ENCODE results near the gene RIC8B.

Gene RIC8B

GRCh38 chr12:106845902-106846301, 71.4 kb downstream of the RIC8B start:
- Histone ChIP-seq H3K27me3 (ENCODE audit: control insufficient read depth in 1 of 2, insufficient read depth in 2 of 2, low read length in 2 of 2) (no peaks in the 10 kb centered on the region), H3K9ac (ENCODE audit: low read length in 2 of 2) (no peak overlapping the region), H3K36me3 (ENCODE audit: control insufficient read depth in 2 of 2, insufficient read depth in 2 of 2, low read length in 2 of 2) (peaks cover 3 to 17% of the 10 kb centered on the region in 2 donors), H3K27ac (ENCODE audit: low read length) (no peak overlapping the region), H3K4me1 (ENCODE audit: control insufficient read depth, insufficient read depth, low read length) (peaks cover 2% of the 10 kb centered on the region), H3K9me3 (ENCODE audit: control insufficient read depth in 2 of 2, low read length in 2 of 2) (no peaks in the 10 kb centered on the region), H3K4me3 (ENCODE audit: low read length in 2 of 2) (no peak overlapping the region)

- H3K27ac ChIP-seq (ENCODE audit: low read length), result no peak overlapping the region
- H3K4me1 ChIP-seq (ENCODE audit: control insufficient read depth, insufficient read depth, low read length), result no peaks in the 10 kb centered on the region
- no peak overlapping the region for H3K9ac ChIP-seq (ENCODE audit: low read length in 2 of 2)
- H3K27me3 ChIP-seq (ENCODE audit: control insufficient read depth in 1 of 2, insufficient read depth in 2 of 2, low read length in 2 of 2), result no peaks in the 10 kb centered on the region
- peaks cover 3 to 17% of the 10 kb centered on the region in 2 donors for H3K36me3 ChIP-seq (ENCODE audit: control insufficient read depth in 2 of 2, insufficient read depth in 2 of 2, low read length in 2 of 2)
- H3K9me3 ChIP-seq (ENCODE audit: control insufficient read depth in 2 of 2, low read length in 2 of 2), result no peaks in the 10 kb centered on the region
- no peak overlapping the region for H3K4me3 ChIP-seq (ENCODE audit: low read length in 2 of 2)
Measured at GRCh38 chr12:106847861-106848260, 73.4 kb downstream of the RIC8B start.

- Histone ChIP-seq H3K27ac (ENCODE audit: low read length) (no peak overlapping the region), H3K9ac (ENCODE audit: low read length in 2 of 2) (no peak overlapping the region), H3K36me3 (ENCODE audit: control insufficient read depth in 2 of 2, insufficient read depth in 2 of 2, low read length in 2 of 2) (peaks cover 0 to under 1% of the 10 kb centered on the region in 2 donors), H3K4me1 (ENCODE audit: control insufficient read depth, insufficient read depth, low read length) (no peaks in the 10 kb centered on the region), H3K9me3 (ENCODE audit: control insufficient read depth in 2 of 2, low read length in 2 of 2) (no peaks in the 10 kb centered on the region), H3K27me3 (ENCODE audit: control insufficient read depth in 1 of 2, insufficient read depth in 2 of 2, low read length in 2 of 2) (no peaks in the 10 kb centered on the region), H3K4me3 (ENCODE audit: low read length in 2 of 2) (no peak overlapping the region)
Measured at GRCh38 chr12:106851306-106851705, 76.8 kb downstream of the RIC8B start.

- Histone ChIP-seq H3K27me3 (ENCODE audit: control insufficient read depth in 1 of 2, insufficient read depth in 2 of 2, low read length in 2 of 2) (no peaks in the 10 kb centered on the region), H3K27ac (ENCODE audit: low read length) (no peak overlapping the region), H3K4me3 (ENCODE audit: low read length in 2 of 2) (no peak overlapping the region), H3K9me3 (ENCODE audit: control insufficient read depth in 2 of 2, low read length in 2 of 2) (no peaks in the 10 kb centered on the region), H3K9ac (ENCODE audit: low read length in 2 of 2) (no peak overlapping the region), H3K4me1 (ENCODE audit: control insufficient read depth, insufficient read depth, low read length) (no peaks in the 10 kb centered on the region), H3K36me3 (ENCODE audit: control insufficient read depth in 2 of 2, insufficient read depth in 2 of 2, low read length in 2 of 2) (no peaks in the 10 kb centered on the region)
Measured at GRCh38 chr12:106854723-106855122, 80.2 kb downstream of the RIC8B start.

GRCh38 chr12:106855221-106855758, 80.8 kb downstream of the RIC8B start:
- H3K9ac ChIP-seq (ENCODE audit: low read length in 2 of 2), result no peak overlapping the region
- H3K4me1 ChIP-seq (ENCODE audit: control insufficient read depth, insufficient read depth, low read length), result no peaks in the 10 kb centered on the region
- no peak overlapping the region for H3K27ac ChIP-seq (ENCODE audit: low read length)
- H3K27me3 ChIP-seq (ENCODE audit: control insufficient read depth in 1 of 2, insufficient read depth in 2 of 2, low read length in 2 of 2), result no peaks in the 10 kb centered on the region
- no peak overlapping the region for H3K4me3 ChIP-seq (ENCODE audit: low read length in 2 of 2)
- peaks cover 0 to 1% of the 10 kb centered on the region in 2 donors for H3K36me3 ChIP-seq (ENCODE audit: control insufficient read depth in 2 of 2, insufficient read depth in 2 of 2, low read length in 2 of 2)
- H3K9me3 ChIP-seq (ENCODE audit: control insufficient read depth in 2 of 2, low read length in 2 of 2), result no peaks in the 10 kb centered on the region

GRCh38 chr12:106861984-106862916, 87.8 kb downstream of the RIC8B start:
- H3K4me3 ChIP-seq (ENCODE audit: low read length in 2 of 2), result no peak overlapping the region
- H3K27ac ChIP-seq (ENCODE audit: low read length), result no peak overlapping the region
- no peaks in the 10 kb centered on the region for H3K4me1 ChIP-seq (ENCODE audit: control insufficient read depth, insufficient read depth, low read length)
- H3K27me3 ChIP-seq (ENCODE audit: control insufficient read depth in 1 of 2, insufficient read depth in 2 of 2, low read length in 2 of 2), result no peaks in the 10 kb centered on the region
- H3K9ac ChIP-seq (ENCODE audit: low read length in 2 of 2), result no peak overlapping the region
- H3K9me3 ChIP-seq (ENCODE audit: control insufficient read depth in 2 of 2, low read length in 2 of 2), result no peaks in the 10 kb centered on the region
- H3K36me3 ChIP-seq (ENCODE audit: control insufficient read depth in 2 of 2, insufficient read depth in 2 of 2, low read length in 2 of 2), result peaks cover 0 to 2% of the 10 kb centered on the region in 2 donors

GRCh38 chr12:106863189-106863588, 88.7 kb downstream of the RIC8B start:
- no peaks in the 10 kb centered on the region for H3K4me1 ChIP-seq (ENCODE audit: control insufficient read depth, insufficient read depth, low read length)
- H3K27ac ChIP-seq (ENCODE audit: low read length), result no peak overlapping the region
- H3K27me3 ChIP-seq (ENCODE audit: control insufficient read depth in 1 of 2, insufficient read depth in 2 of 2, low read length in 2 of 2), result no peaks in the 10 kb centered on the region
- no peaks in the 10 kb centered on the region for H3K9me3 ChIP-seq (ENCODE audit: control insufficient read depth in 2 of 2, low read length in 2 of 2)
- peaks cover 0 to 2% of the 10 kb centered on the region in 2 donors for H3K36me3 ChIP-seq (ENCODE audit: control insufficient read depth in 2 of 2, insufficient read depth in 2 of 2, low read length in 2 of 2)
- no peak overlapping the region for H3K4me3 ChIP-seq (ENCODE audit: low read length in 2 of 2)
- no peak overlapping the region for H3K9ac ChIP-seq (ENCODE audit: low read length in 2 of 2)

- no peaks in the 10 kb centered on the region for H3K4me1 ChIP-seq (ENCODE audit: control insufficient read depth, insufficient read depth, low read length)
- no peak overlapping the region for H3K9ac ChIP-seq (ENCODE audit: low read length in 2 of 2)
- H3K36me3 ChIP-seq (ENCODE audit: control insufficient read depth in 2 of 2, insufficient read depth in 2 of 2, low read length in 2 of 2), result no peaks in the 10 kb centered on the region
- no peaks in the 10 kb centered on the region for H3K9me3 ChIP-seq (ENCODE audit: control insufficient read depth in 2 of 2, low read length in 2 of 2)
- no peak overlapping the region for H3K4me3 ChIP-seq (ENCODE audit: low read length in 2 of 2)
- H3K27ac ChIP-seq (ENCODE audit: low read length), result no peak overlapping the region
- H3K27me3 ChIP-seq (ENCODE audit: control insufficient read depth in 1 of 2, insufficient read depth in 2 of 2, low read length in 2 of 2), result no peaks in the 10 kb centered on the region
Measured at GRCh38 chr12:106865683-106866082, 91.2 kb downstream of the RIC8B start.

- H3K36me3 ChIP-seq (ENCODE audit: control insufficient read depth in 2 of 2, insufficient read depth in 2 of 2, low read length in 2 of 2), result no peaks in the 10 kb centered on the region
- no peak overlapping the region for H3K27ac ChIP-seq (ENCODE audit: low read length)
- H3K9ac ChIP-seq (ENCODE audit: low read length in 2 of 2), result no peak overlapping the region
- H3K27me3 ChIP-seq (ENCODE audit: control insufficient read depth in 1 of 2, insufficient read depth in 2 of 2, low read length in 2 of 2), result no peaks in the 10 kb centered on the region
- no peaks in the 10 kb centered on the region for H3K4me1 ChIP-seq (ENCODE audit: control insufficient read depth, insufficient read depth, low read length)
- no peaks in the 10 kb centered on the region for H3K9me3 ChIP-seq (ENCODE audit: control insufficient read depth in 2 of 2, low read length in 2 of 2)
- H3K4me3 ChIP-seq (ENCODE audit: low read length in 2 of 2), result no peak overlapping the region
Measured at GRCh38 chr12:106866426-106867080, 92.1 kb downstream of the RIC8B start.

- Histone ChIP-seq H3K4me3 (ENCODE audit: low read length in 2 of 2) (no peak overlapping the region), H3K9me3 (ENCODE audit: control insufficient read depth in 2 of 2, low read length in 2 of 2) (no peaks in the 10 kb centered on the region), H3K9ac (ENCODE audit: low read length in 2 of 2) (no peak overlapping the region), H3K27me3 (ENCODE audit: control insufficient read depth in 1 of 2, insufficient read depth in 2 of 2, low read length in 2 of 2) (no peaks in the 10 kb centered on the region), H3K4me1 (ENCODE audit: control insufficient read depth, insufficient read depth, low read length) (no peaks in the 10 kb centered on the region), H3K27ac (ENCODE audit: low read length) (no peak overlapping the region), H3K36me3 (ENCODE audit: control insufficient read depth in 2 of 2, insufficient read depth in 2 of 2, low read length in 2 of 2) (no peaks in the 10 kb centered on the region)
Measured at GRCh38 chr12:106867651-106868050, 93.2 kb downstream of the RIC8B start.
